Measurements from ENCODE around the gene RECQL5.

DNA sequence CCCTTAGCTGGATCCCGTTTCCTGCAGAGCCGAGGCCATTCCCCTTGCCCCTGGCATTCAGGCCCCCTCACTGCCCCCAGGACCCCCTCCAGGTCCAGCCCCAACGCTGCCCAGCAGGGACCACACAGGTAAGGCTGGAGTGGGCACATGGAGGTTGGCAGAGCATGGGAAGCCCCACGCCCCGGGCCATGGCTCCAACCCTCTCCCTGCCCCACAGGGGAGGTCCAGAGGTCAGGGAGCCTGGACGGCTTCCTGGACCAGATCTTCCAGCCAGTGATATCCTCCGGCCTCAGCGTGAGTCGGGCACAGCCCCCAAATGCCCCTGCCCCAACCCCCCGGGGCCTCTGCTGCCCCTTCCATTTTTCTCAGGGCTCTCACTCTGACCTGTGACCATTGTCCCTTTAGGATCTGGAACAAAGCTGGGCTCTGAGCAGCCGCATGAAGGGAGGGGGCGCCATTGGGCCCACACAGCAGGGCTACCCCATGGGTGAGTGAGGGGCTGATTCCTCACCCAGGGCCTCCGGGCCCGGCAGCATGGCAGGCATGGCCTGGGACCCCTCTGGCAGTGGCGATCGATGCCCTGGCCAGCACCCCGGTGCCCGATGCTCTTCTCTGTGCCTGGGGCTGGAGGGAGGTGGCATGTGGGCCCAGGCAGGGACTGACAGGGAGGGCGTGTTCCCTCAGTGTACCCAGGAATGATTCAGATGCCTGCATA lies 52.2 kb downstream of the RECQL5 start:
- TF ChIP-seq, protein P1, sequence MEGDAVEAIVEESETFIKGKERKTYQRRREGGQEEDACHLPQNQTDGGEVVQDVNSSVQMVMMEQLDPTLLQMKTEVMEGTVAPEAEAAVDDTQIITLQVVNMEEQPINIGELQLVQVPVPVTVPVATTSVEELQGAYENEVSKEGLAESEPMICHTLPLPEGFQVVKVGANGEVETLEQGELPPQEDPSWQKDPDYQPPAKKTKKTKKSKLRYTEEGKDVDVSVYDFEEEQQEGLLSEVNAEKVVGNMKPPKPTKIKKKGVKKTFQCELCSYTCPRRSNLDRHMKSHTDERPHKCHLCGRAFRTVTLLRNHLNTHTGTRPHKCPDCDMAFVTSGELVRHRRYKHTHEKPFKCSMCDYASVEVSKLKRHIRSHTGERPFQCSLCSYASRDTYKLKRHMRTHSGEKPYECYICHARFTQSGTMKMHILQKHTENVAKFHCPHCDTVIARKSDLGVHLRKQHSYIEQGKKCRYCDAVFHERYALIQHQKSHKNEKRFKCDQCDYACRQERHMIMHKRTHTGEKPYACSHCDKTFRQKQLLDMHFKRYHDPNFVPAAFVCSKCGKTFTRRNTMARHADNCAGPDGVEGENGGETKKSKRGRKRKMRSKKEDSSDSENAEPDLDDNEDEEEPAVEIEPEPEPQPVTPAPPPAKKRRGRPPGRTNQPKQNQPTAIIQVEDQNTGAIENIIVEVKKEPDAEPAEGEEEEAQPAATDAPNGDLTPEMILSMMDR (IDR thresholded peaks at IDR 0.05; ENCODE audit: poor library complexity): no peak
- TF ChIP-seq EZH2phosphoT487 (IDR thresholded peaks at IDR 0.05; ENCODE audit: low read depth, severe bottlenecking, unreplicated experiment) (no peak), EZH2 (IDR thresholded peaks at IDR 0.05; ENCODE audit: borderline replicate concordance) (no peak)
